HepG2 (cell line): ENCODE measurements around the gene CCDC150. TPM values are rescaled to one million over a fixed set of nuclear protein-coding genes. Genes with fewer than 3 reads are reported as not detected.

Source experiments
- ATAC-seq: fragments of 200-7000 bp; cut with Tn5 transposase; 3 replicates; pipeline ENCODE4 v1.9.1; 2020; ENCODE audit warnings: mild to moderate bottlenecking, moderate library complexity
- BruUV-seq: library from RNA; stranded (reverse); fragments of 400-500 nt; replicated peaks from 2 replicates; lab custom pipeline; 2021; lab: Mats Ljungman, UMichigan
- CTCF ChIA-PET: fragments of 300-600 bp; formaldehyde crosslinking; extraction: SDS; loops from one replicate; lab custom pipeline; 2021; ENCODE audit warnings: low total read pairs, inconsistent platforms, low intra/inter-chr PET ratio; lab: Yijun Ruan, JAX
- POLR2A ChIA-PET: fragments of 350-600 bp; sonication (Branson Sonifier 250); formaldehyde crosslinking; loops from one replicate; lab custom pipeline; 2020; ENCODE audit warnings: antibody characterized with exemption, inconsistent platforms; lab: Yijun Ruan, JAX
- DNase-seq: peaks from one replicate; pipeline ENCODE4 v3.0.0-alpha.2; 2015; ENCODE audit warnings: low spot score
- FAIRE-seq: peaks from 3 replicates; lab custom pipeline; 2011; peaks lifted over from hg19 to GRCh38; lab: Jason Lieb, UNC
- H2AFZ ChIP-seq: one replicate; pipeline ENCODE4 v1.6.1; 2011; ENCODE audit warnings: low read length, inconsistent platforms
- H3K27ac ChIP-seq: fragments of 300-600 bp; 3 replicates; pipeline ENCODE4 v1.8.0; 2011; ENCODE audit warnings: mixed run types, mild to moderate bottlenecking, mixed read lengths, low read length, inconsistent platforms; ENCODE audit not compliant: insufficient read depth; ENCODE audit errors: extremely low read length
- H3K27me3 ChIP-seq, 2 experiments: fragments of 200-600 bp in 1 of 2; 2 replicates in 1 of 2; 3 replicates in 1 of 2; pipeline versions ENCODE4 v1.6.0 to v1.8.0; 2011; ENCODE audit warnings: low read length in 2 of 2, mild to moderate bottlenecking in 2 of 2, moderate library complexity in 2 of 2, inconsistent platforms in 1 of 2; ENCODE audit not compliant: insufficient read depth in 2 of 2, control insufficient read depth in 1 of 2
- H3K36me3 ChIP-seq, 2 experiments: fragments of 200-600 bp in 1 of 2; replicated peaks in 1 of 2; 2 replicates in 1 of 2; 3 replicates in 1 of 2; pipeline versions ENCODE4 v1.5.1 to v1.8.0; 2011; ENCODE audit warnings: low read length in 2 of 2, inconsistent platforms in 1 of 2; ENCODE audit not compliant: insufficient read depth in 2 of 2, control insufficient read depth in 1 of 2
- H3K4me1 ChIP-seq: 2 replicates; pipeline ENCODE4 v1.5.1; 2012; ENCODE audit warnings: low read length, inconsistent platforms; ENCODE audit not compliant: insufficient read depth
- H3K4me2 ChIP-seq: 2 replicates; pipeline ENCODE4 v1.6.0; 2011; ENCODE audit warnings: low read depth, low read length, inconsistent platforms
- H3K4me3 ChIP-seq, 3 experiments: fragments of 200-600 bp in 1 of 3; sonication (generic), shearing (Covaris generic) in 1 of 3; replicated peaks in 1 of 3; 2 replicates each; pipeline ENCODE4 v1.5.1; 2011 to 2016; ENCODE audit warnings: low read length in 3 of 3, inconsistent platforms in 2 of 3, low read depth in 2 of 3, mild to moderate bottlenecking in 2 of 3, control low read depth in 1 of 3, mixed read lengths in 1 of 3; ENCODE audit not compliant: insufficient read depth in 1 of 3
- H3K79me2 ChIP-seq: one replicate; pipeline ENCODE4 v1.6.1; 2011; ENCODE audit warnings: low read length, inconsistent platforms; ENCODE audit not compliant: insufficient read depth
- H3K9ac ChIP-seq: 2 replicates; pipeline ENCODE4 v1.6.0; 2011; ENCODE audit warnings: mild to moderate bottlenecking, low read depth, low read length, inconsistent platforms; ENCODE audit not compliant: insufficient read depth
- H3K9me3 ChIP-seq: 2 replicates; pipeline ENCODE4 v1.5.1; 2012; ENCODE audit warnings: mild to moderate bottlenecking, low read length
- H4K20me1 ChIP-seq: 2 replicates; pipeline ENCODE4 v1.6.0; 2011; ENCODE audit warnings: inconsistent platforms, mild to moderate bottlenecking, low read length, moderate library complexity; ENCODE audit not compliant: insufficient read depth
- ARNT ChIP-seq: fragments of 450-650 bp; IDR thresholded peaks from 2 replicates; pipeline ENCODE4 v1.6.1; 2017
- HNRNPLL ChIP-seq: fragments of 200-400 bp; formaldehyde crosslinking; IDR thresholded peaks from 2 replicates; pipeline ENCODE4 v1.6.1; 2017; ENCODE audit warnings: mild to moderate bottlenecking, low read depth, low read length; ENCODE audit not compliant: poor library complexity, severe bottlenecking
- SIN3B ChIP-seq: fragments of 150-350 bp; IDR thresholded peaks from 2 replicates; pipeline ENCODE4 v1.6.1; 2014; ENCODE audit warnings: low read length
- ZEB1 ChIP-seq: IDR thresholded peaks from 2 replicates; pipeline ENCODE4 v1.6.1; 2012; ENCODE audit warnings: mild to moderate bottlenecking, low read depth, inconsistent platforms; ENCODE audit not compliant: insufficient replicate concordance
- ZSCAN12 ChIP-seq: sonication (generic); formaldehyde crosslinking; IDR thresholded peaks from 2 replicates; pipeline ENCODE4 v1.9.0; 2021; ENCODE audit warnings: mild to moderate bottlenecking, missing genetic modification reagents
- ZSCAN29 ChIP-seq: sonication (generic); formaldehyde crosslinking; conservative IDR thresholded peaks from 2 replicates; pipeline ENCODE4 v1.4.0; 2020; ENCODE audit warnings: mild to moderate bottlenecking, missing genetic modification reagents
- WGBS: methylation state at CpG from one replicate; pipeline ENCODE4 v1.1.6; 2017; ENCODE audit warnings: low lambda C conversion rate; 5-methylcytosine and 5-hydroxymethylcytosine counted together
- in situ Hi-C: cut with HindIII; loops from 2 replicates; pipeline ENCODE4 v1.10.0; 2017; ENCODE audit warnings: low pct_unique_long_range_greater_than_20kb; ENCODE audit not compliant: extremely low pct_ligation_motif_present
- intact Hi-C: fragments of 100-400 bp; cut with micrococcal nuclease; formaldehyde crosslinking; loops from one replicate; pipeline ENCODE4 v1.10.0; 2022; ENCODE audit not compliant: unreplicated experiment
- polyA plus RNA-seq, 8 experiments: library from polyadenylated mRNA; depleted of rRNA in 3 of 8; stranded (reverse) in 7 of 8; unstranded in 1 of 8; fragments of >200 nt; fragmentation: Illumina TruSeq in 4 of 8; extraction: Trizol in 4 of 8; gene quantifications; 2 replicates each; pipeline versions ENCODE4 v1.2.1 to v1.2.3, GENCODE V29; 2011 to 2016; ENCODE audit warnings: low read depth in 4 of 8, missing spikeins in 1 of 8, mixed read lengths in 1 of 8; ENCODE audit not compliant: insufficient read depth in 1 of 8
- total RNA-seq, 5 experiments: library from RNA; depleted of rRNA; stranded (reverse); fragments of >200 nt; fragmentation: Illumina TruSeq; extraction: Trizol; gene quantifications; 2 replicates each; pipeline ENCODE4 v1.2.3, GENCODE V29; 2016; ENCODE audit warnings: low read depth in 1 of 5
- TF ChIP-seq, protein P1 (sequence below): sonication (generic); formaldehyde crosslinking; IDR thresholded peaks from 2 replicates; pipeline ENCODE4 v1.5.1; 2020; ENCODE audit warnings: mild to moderate bottlenecking, moderate library complexity, missing genetic modification reagents
- TF ChIP-seq, protein P2 (sequence below): sonication (generic); formaldehyde crosslinking; IDR thresholded peaks from 2 replicates; pipeline ENCODE4 v1.4.0; 2020; ENCODE audit warnings: missing genetic modification reagents
- TF ChIP-seq, protein P3 (sequence below): sonication (generic); formaldehyde crosslinking; IDR thresholded peaks from 2 replicates; pipeline ENCODE4 v1.4.0; 2020; ENCODE audit warnings: mild to moderate bottlenecking, low read depth, missing genetic modification reagents
- TF ChIP-seq, protein P4 (sequence below): sonication (generic); formaldehyde crosslinking; IDR thresholded peaks from 2 replicates; pipeline ENCODE4 v1.5.0; 2020; ENCODE audit warnings: mild to moderate bottlenecking, missing genetic modification reagents, borderline replicate concordance
- TF ChIP-seq, protein P5 (sequence below): sonication (generic); formaldehyde crosslinking; IDR thresholded peaks from 2 replicates; pipeline ENCODE4 v1.8.1; 2023; ENCODE audit warnings: mild to moderate bottlenecking, moderate library complexity, missing genetic modification reagents
- TF ChIP-seq, protein P6 (sequence below): sonication (generic); formaldehyde crosslinking; IDR thresholded peaks from 2 replicates; pipeline ENCODE4 v1.5.0; 2020; ENCODE audit warnings: mild to moderate bottlenecking, missing genetic modification reagents, moderate library complexity

CCDC150 gene
- total and polyA plus RNA-seq, 2 of the 13 experiments (the other 11 are each of a cell fraction or from before 2014, with no cell fraction given), result 14.9 to 32.6 TPM

DNA sequence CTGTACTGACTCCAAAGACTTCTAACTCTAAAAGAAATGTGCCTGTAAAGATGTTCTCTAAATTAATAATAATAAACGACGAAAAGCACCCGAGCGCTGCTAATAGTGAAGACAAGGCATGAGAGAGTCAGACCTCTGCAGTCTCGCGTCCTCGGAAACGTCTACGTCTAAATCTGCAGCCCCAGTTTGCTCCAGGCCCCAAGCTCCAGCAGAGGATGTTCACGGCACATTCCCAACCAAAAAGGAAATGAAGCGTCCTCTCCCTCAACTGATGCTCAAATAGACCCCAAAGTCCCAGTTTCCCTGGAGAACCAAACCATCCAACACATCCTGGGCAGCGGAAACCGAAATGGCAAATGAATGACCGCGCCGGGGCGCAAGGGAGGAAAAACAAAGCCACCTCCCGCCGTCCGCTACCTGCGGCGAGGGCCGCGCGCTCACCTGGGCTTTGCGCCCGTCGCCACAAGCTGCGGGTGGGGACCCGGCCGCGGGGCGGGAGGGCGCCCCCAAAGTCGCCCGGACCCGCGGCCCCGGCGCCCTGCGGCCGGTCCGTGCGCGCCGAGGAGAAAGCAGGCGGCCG, 47.1 kb upstream of the CCDC150 start:
- no peak overlapping the region for H2AFZ ChIP-seq
- in situ Hi-C loops, result no loop called here
- intact Hi-C loops, result loop anchor here (2.0 kb wide), 1 partner anchor 46 kb away; the partner anchor contains the start of gene CCDC150
- peak; percentile 12 for ATAC-seq
- no peak for DNase-seq
- H3K4me2 ChIP-seq, result peak overlapping the region; percentile 88
- peak overlapping the region; percentile 56 to 78 (median 60) for H3K4me3 ChIP-seq
- H3K27ac ChIP-seq, result no peak overlapping the region
- no peaks in the 10 kb centered on the region for H3K79me2 ChIP-seq
- CTCF ChIA-PET, result no interaction called here
- FAIRE-seq, result no peak
- H3K9me3 ChIP-seq, result no peaks in the 10 kb centered on the region
- H3K9ac ChIP-seq, result no peak overlapping the region
- peaks cover 11% of the 10 kb centered on the region for H3K4me1 ChIP-seq
- 11% methylated on average over 43 of the region's 48 CpGs for WGBS
- POLR2A ChIA-PET, result no interaction called here
- no peaks in the 10 kb centered on the region for H4K20me1 ChIP-seq
- H3K36me3 ChIP-seq, result no peaks in the 10 kb centered on the region
- TF ChIP-seq ARNT (no peak), HNRNPLL (peak; percentile 78), ZEB1 (peak; percentile 84), SIN3B (no peak), ZSCAN29 (CRISPR knock-in tag) (no peak), ZSCAN12 (CRISPR knock-in tag) (no peak)
- TF ChIP-seq, protein P1, sequence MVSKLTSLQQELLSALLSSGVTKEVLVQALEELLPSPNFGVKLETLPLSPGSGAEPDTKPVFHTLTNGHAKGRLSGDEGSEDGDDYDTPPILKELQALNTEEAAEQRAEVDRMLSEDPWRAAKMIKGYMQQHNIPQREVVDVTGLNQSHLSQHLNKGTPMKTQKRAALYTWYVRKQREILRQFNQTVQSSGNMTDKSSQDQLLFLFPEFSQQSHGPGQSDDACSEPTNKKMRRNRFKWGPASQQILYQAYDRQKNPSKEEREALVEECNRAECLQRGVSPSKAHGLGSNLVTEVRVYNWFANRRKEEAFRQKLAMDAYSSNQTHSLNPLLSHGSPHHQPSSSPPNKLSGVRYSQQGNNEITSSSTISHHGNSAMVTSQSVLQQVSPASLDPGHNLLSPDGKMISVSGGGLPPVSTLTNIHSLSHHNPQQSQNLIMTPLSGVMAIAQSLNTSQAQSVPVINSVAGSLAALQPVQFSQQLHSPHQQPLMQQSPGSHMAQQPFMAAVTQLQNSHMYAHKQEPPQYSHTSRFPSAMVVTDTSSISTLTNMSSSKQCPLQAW (CRISPR knock-in tag), result 0 out of 2 replicates have a peak, but pooled peaks have one; percentile 19
- TF ChIP-seq, protein P2, sequence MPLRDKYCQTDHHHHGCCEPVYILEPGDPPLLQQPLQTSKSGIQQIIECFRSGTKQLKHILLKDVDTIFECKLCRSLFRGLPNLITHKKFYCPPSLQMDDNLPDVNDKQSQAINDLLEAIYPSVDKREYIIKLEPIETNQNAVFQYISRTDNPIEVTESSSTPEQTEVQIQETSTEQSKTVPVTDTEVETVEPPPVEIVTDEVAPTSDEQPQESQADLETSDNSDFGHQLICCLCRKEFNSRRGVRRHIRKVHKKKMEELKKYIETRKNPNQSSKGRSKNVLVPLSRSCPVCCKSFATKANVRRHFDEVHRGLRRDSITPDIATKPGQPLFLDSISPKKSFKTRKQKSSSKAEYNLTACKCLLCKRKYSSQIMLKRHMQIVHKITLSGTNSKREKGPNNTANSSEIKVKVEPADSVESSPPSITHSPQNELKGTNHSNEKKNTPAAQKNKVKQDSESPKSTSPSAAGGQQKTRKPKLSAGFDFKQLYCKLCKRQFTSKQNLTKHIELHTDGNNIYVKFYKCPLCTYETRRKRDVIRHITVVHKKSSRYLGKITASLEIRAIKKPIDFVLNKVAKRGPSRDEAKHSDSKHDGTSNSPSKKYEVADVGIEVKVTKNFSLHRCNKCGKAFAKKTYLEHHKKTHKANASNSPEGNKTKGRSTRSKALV (CRISPR knock-in tag), result peak; percentile 90
- TF ChIP-seq, protein P3, sequence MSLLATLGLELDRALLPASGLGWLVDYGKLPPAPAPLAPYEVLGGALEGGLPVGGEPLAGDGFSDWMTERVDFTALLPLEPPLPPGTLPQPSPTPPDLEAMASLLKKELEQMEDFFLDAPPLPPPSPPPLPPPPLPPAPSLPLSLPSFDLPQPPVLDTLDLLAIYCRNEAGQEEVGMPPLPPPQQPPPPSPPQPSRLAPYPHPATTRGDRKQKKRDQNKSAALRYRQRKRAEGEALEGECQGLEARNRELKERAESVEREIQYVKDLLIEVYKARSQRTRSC, result no peak
- TF ChIP-seq, protein P4, sequence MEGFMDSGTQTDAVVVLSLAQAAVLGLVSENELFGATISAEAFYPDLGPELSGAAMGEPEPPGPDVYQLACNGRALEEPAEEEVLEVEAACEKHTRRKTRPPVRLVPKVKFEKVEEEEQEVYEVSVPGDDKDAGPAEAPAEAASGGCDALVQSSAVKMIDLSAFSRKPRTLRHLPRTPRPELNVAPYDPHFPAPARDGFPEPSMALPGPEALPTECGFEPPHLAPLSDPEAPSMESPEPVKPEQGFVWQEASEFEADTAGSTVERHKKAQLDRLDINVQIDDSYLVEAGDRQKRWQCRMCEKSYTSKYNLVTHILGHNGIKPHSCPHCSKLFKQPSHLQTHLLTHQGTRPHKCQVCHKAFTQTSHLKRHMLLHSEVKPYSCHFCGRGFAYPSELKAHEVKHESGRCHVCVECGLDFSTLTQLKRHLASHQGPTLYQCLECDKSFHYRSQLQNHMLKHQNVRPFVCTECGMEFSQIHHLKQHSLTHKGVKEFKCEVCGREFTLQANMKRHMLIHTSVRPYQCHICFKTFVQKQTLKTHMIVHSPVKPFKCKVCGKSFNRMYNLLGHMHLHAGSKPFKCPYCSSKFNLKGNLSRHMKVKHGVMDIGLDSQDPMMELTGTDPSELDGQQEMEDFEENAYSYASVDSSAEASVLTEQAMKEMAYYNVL (CRISPR knock-in tag), result peak; percentile 34; the same call in 1 of the 2 replicates
- TF ChIP-seq, protein P5, sequence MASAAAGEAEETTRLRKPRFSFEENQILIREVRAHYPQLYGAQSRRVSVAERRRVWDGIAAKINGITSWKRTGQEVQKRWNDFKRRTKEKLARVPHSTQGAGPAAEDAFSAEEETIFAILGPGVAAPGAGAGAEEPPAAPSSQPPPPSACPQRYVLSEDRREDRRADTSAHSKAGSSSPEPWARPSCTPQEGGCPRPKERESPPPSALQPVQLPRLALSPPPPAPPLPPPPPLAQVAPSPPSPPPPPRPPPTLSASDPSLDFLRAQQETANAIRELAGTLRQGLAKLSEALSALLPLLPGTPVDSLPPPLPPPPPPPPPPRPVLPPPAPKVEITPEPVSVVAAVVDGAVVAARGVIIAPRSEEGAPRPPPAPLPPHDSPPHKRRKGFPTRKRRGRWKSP, result peak; percentile 82
- TF ChIP-seq, protein P6, sequence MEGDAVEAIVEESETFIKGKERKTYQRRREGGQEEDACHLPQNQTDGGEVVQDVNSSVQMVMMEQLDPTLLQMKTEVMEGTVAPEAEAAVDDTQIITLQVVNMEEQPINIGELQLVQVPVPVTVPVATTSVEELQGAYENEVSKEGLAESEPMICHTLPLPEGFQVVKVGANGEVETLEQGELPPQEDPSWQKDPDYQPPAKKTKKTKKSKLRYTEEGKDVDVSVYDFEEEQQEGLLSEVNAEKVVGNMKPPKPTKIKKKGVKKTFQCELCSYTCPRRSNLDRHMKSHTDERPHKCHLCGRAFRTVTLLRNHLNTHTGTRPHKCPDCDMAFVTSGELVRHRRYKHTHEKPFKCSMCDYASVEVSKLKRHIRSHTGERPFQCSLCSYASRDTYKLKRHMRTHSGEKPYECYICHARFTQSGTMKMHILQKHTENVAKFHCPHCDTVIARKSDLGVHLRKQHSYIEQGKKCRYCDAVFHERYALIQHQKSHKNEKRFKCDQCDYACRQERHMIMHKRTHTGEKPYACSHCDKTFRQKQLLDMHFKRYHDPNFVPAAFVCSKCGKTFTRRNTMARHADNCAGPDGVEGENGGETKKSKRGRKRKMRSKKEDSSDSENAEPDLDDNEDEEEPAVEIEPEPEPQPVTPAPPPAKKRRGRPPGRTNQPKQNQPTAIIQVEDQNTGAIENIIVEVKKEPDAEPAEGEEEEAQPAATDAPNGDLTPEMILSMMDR (CRISPR knock-in tag), result peak; percentile 44
- peaks cover 6 to 54% of the 10 kb centered on the region in 2 experiments for H3K27me3 ChIP-seq
- no TSS peak for BruUV-seq
